Tibial artery (tissue), 4 donors: ENCODE measurements around the gene FRMD5.

Source experiments
- DNase-seq, 2 donors: peaks; one replicate each; pipeline ENCODE4 v3.0.0-alpha.2; 2019
- H3K27ac ChIP-seq, 2 donors: fragments of 200-600 bp; sonication (generic) in 1 of 2; 1 replicate in 1 of 2; 2 replicates in 1 of 2; pipeline ENCODE4 v1.5.1; 2018 to 2019; ENCODE audit warnings: mild to moderate bottlenecking in 1 of 2
- H3K27me3 ChIP-seq, 2 donors: fragments of 200-600 bp; sonication (generic) in 1 of 2; one replicate each; pipeline versions ENCODE4 v1.5.1 to v1.6.0; 2016 to 2019
- H3K36me3 ChIP-seq, 3 donors: fragments of 200-600 bp; sonication (generic) in 2 of 3; one replicate each; pipeline ENCODE4 v1.5.1; 2016 to 2019; ENCODE audit warnings: mild to moderate bottlenecking in 2 of 3
- H3K4me1 ChIP-seq, 4 donors: fragments of 200-600 bp; sonication (generic) in 2 of 4; 1 replicate in 3 of 4; 2 replicates in 1 of 4; pipeline ENCODE4 v1.5.1; 2016 to 2019
- H3K4me3 ChIP-seq, 2 donors: fragments of 200-600 bp; sonication (generic) in 1 of 2; 1 replicate in 1 of 2; 2 replicates in 1 of 2; pipeline ENCODE4 v1.5.1; 2018 to 2019; ENCODE audit warnings: mild to moderate bottlenecking in 2 of 2
- H3K9me3 ChIP-seq, 3 donors: fragments of 200-600 bp; sonication (generic) in 1 of 3; one replicate each; pipeline ENCODE4 v1.5.1; 2016 to 2019
- CTCF ChIP-seq, 2 experiments: fragments of 200-600 bp in 1 of 2; fragments of 450-650 bp in 1 of 2; IDR thresholded peaks; one replicate each; pipeline ENCODE4 v1.5.1; 2017 to 2019; ENCODE audit warnings: antibody characterized with exemption in 2 of 2, mild to moderate bottlenecking in 1 of 2, moderate library complexity in 1 of 2
- intact Hi-C: fragments of 100-400 bp; cut with DNase I; formaldehyde crosslinking; loops from one replicate; pipeline ENCODE4 v1.15.0; 2023; ENCODE audit warnings: low total_unique reads

FRMD5 gene

DNA sequence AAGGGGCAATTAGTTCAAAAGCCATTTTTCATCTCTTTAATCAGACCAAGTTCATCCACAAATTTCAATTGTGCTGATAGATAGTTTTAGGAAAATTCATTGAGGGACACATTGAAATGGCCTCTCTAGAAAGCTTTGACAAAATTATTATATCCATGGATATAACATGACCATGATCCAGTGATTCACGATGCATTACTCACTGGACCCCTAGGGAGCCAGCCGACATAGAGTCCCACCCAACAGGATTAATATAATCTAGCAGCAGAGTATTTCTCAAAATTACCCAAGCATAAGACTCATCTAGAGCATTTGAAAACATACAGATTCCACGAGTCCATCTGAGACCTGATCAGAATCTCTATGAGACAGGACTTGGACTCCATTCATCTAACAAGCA lies 100.3 kb downstream of the FRMD5 start:
- Histone ChIP-seq H3K4me1 (no peaks in the 10 kb centered on the region), H3K27me3 (no peaks in the 10 kb centered on the region), H3K4me3 (no peak overlapping the region), H3K27ac (no peak overlapping the region), H3K36me3 (no peaks in the 10 kb centered on the region), H3K9me3 (no peaks in the 10 kb centered on the region)
- intact Hi-C loops: no loop called here
- no peak for DNase-seq
- no peak for TF ChIP-seq CTCF (IDR thresholded peaks at IDR 0.05)

DNA sequence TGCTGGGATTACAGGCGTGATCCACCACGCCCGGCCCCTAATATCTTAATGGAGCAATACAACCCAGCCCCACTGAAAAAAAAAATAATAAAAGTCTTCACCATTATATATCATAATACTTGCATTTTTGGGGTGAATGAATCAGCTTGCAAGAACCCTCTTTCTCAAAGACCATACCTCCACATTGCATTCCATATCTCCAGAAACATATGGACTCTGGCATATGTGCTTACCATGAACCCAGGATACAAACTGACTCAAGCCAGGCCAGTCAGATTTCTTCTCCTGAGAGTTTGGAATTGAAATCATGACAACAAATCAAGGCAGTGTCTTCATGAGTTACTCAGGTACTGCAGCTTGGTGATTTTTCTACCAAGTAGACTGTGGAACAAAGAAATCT lies 101.2 kb downstream of the FRMD5 start:
- Histone ChIP-seq H3K27ac (no peak overlapping the region), H3K4me3 (no peak overlapping the region), H3K4me1 (no peaks in the 10 kb centered on the region), H3K9me3 (no peaks in the 10 kb centered on the region), H3K36me3 (no peaks in the 10 kb centered on the region), H3K27me3 (no peaks in the 10 kb centered on the region)
- no peak for TF ChIP-seq CTCF (IDR thresholded peaks at IDR 0.05)
- no peak for DNase-seq
- intact Hi-C loops: no loop called here

DNA sequence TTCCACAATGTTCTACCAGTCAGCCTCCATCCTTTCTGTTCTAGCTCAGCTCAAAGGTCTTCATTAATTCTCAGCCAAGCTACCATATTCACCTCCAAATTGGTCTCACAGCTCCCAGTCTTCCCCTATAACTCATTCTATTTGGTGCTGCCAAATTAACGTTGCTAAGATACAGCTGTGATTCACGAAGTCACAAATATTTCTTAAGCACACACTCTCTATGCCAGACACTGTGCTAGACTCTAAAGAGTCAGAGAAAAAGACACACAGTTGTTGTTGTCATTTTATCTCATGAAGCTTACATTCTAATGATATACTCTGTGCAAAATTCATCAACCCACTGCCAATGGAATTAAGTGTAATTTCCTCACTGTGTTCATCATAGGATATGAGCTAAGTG lies 102.8 kb downstream of the FRMD5 start:
- Histone ChIP-seq H3K4me3 (no peak overlapping the region), H3K36me3 (no peaks in the 10 kb centered on the region), H3K9me3 (no peaks in the 10 kb centered on the region), H3K27me3 (no peaks in the 10 kb centered on the region), H3K4me1 (no peaks in the 10 kb centered on the region), H3K27ac (no peak overlapping the region)
- intact Hi-C loops: no loop called here
- DNase-seq: no peak
- TF ChIP-seq CTCF (IDR thresholded peaks at IDR 0.05): no peak

DNA sequence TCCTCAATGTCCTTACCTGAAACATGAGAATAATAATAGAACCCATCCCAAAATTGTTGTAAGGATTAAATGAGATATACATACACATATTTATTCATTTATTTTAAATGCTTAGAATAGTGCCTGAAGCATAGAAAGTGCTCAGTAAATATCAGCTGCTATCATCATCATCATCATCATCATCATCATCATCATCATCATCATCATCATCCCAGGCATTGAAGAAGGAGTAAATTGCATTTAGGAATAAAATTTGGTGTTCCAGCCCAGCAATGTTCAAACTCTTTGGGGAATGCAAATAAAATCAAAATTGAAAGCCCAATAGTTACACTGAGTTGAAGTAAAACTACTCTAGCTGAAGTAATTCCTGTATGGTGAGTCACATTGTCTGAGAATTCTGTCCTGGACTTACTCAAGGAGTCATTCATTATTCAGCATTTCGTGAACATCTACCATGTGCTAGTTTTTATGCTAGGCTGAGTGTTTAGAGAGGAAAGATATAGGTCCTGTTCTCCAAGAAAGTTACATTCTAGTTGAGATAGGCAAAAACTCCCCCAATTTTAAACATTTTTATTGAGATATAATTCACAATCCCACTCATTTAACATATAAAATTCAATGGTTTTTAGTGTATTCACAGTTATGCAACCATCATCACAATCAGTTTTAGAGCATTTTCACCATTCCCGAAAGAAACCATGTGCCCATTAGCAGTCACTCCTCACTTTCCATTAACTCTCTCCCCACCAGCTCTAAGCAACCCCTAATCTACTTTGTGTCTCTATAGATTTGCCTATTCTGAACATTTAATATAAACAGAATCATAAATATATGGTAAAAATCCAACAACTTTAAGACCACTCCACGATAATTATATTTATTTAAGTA lies 107.2 kb downstream of the FRMD5 start:
- H3K4me1 ChIP-seq: no peaks in the 10 kb centered on the region
- no peaks in the 10 kb centered on the region for H3K27me3 ChIP-seq
- H3K27ac ChIP-seq: no peak overlapping the region
- no peak for DNase-seq
- H3K4me3 ChIP-seq: no peak overlapping the region
- intact Hi-C loops: no loop called here
- H3K9me3 ChIP-seq: no peaks in the 10 kb centered on the region
- TF ChIP-seq CTCF (IDR thresholded peaks at IDR 0.05): no peak
- no peaks in the 10 kb centered on the region for H3K36me3 ChIP-seq

DNA sequence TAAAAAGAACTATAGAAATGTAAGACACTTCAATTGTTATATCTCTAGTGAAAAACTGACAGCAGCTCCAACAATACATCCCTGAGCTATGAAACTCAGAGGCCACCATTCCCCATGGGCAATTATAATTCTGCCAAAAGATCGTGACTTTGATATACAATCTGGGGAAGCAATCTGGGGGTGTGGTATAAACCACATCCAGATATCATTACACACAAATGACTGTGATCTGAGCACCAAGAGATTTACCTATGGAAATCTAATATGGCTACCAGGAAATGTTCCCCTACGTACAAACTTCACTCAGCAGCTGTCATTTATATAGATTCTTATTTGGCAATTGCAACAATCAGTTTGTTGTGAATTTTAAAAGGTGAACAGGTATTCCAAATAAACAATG lies 110.3 kb downstream of the FRMD5 start:
- no peak for TF ChIP-seq CTCF (IDR thresholded peaks at IDR 0.05)
- Histone ChIP-seq H3K4me3 (no peak overlapping the region), H3K27me3 (no peaks in the 10 kb centered on the region), H3K36me3 (no peaks in the 10 kb centered on the region), H3K9me3 (no peaks in the 10 kb centered on the region), H3K27ac (no peak overlapping the region), H3K4me1 (peaks cover 0 to 14% (median 0%) of the 10 kb centered on the region in 4 donors)
- intact Hi-C loops: no loop called here
- DNase-seq: no peak
